Measurements from ENCODE around the gene DSCAML1. TPM values are rescaled to one million over a fixed set of nuclear protein-coding genes. Genes with fewer than 3 reads are reported as not detected.
"Not testable (repeated sequence)": the region's sequence is repeated elsewhere in the genome, so short reads cannot be mapped to it uniquely, and the experiment has no call there.

The DSCAML1 gene
- total and polyA plus RNA-seq, 2 of the 8 experiments (the other 6 are each of a cell fraction or from before 2014, with no cell fraction given): 0.19 to 0.24 TPM

DNA sequence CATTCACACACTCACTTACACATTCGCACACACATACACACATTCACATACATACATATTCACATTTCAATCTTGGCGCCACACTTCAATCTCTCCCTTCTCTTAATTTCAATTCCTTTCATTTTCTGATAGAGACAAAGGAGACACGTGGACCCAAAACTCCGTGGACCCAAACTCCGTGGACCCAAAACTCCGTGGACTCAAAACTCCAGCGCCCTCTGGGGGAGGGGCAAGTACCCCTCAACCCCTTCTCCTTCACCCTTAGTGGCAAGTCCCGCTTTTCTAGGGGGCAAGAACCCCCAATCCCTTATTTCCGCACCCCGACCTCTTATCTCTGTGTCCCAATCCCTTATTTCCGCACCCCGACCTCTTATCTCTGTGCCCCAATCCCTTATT, 13.0 kb upstream of the DSCAML1 start:
- H3K18ac ChIP-seq (ENCODE audit: extremely low read depth, low read length): not testable (repeated sequence)

More for the DNA sequence above, 13.0 kb upstream of the DSCAML1 start:
- H4K8ac ChIP-seq (ENCODE audit: extremely low read depth, insufficient read depth, low read length); H3K4me2 ChIP-seq (ENCODE audit: insufficient read depth in 1 of 2, low read depth in 2 of 2, low read length in 2 of 2); DNase-seq (ENCODE audit: low read depth in 1 of 2, low spot score in 2 of 2); H3K4ac ChIP-seq (replicated peaks; ENCODE audit: insufficient read length, low read depth, low read length); H3K4me3 ChIP-seq (ENCODE audit: extremely low read depth in 1 of 4, insufficient read depth in 2 of 4, low read depth in 3 of 4, low read length in 4 of 4); H3K27ac ChIP-seq (ENCODE audit: low read depth, low read length); H2BK12ac ChIP-seq (ENCODE audit: low read depth, low read length); H4K5ac ChIP-seq (ENCODE audit: insufficient read length, low read depth, low read length); H2BK20ac ChIP-seq (ENCODE audit: low read length); H3K4me1 ChIP-seq (replicated peaks in 1 of 4; ENCODE audit: control insufficient read depth in 3 of 4, insufficient read depth in 4 of 4, low read length in 3 of 4); H3K79me2 ChIP-seq (ENCODE audit: control insufficient read depth in 1 of 2, insufficient read depth in 2 of 2, low read length in 2 of 2); FAIRE-seq; H2BK15ac ChIP-seq (ENCODE audit: low read length); H3K56ac ChIP-seq (replicated peaks; ENCODE audit: insufficient read length, low read depth, low read length); H3K9ac ChIP-seq (replicated peaks in 1 of 4; ENCODE audit: extremely low read depth in 1 of 4, low read depth in 3 of 4, low read length in 3 of 4); H2BK5ac ChIP-seq (ENCODE audit: low read depth, low read length); H4K91ac ChIP-seq (replicated peaks; ENCODE audit: insufficient read length, low read length); H3K14ac ChIP-seq (ENCODE audit: insufficient read length); H4K20me1 ChIP-seq (replicated peaks in 1 of 2; ENCODE audit: control insufficient read depth in 1 of 2, insufficient read depth in 2 of 2, low read length in 2 of 2); H3K23me2 ChIP-seq (ENCODE audit: low read depth, low read length); H3K36me3 ChIP-seq (ENCODE audit: control insufficient read depth in 2 of 4, insufficient read depth in 4 of 4, low read length in 3 of 4); POLR2A ChIA-PET (ENCODE audit: partially characterized antibody); H2BK120ac ChIP-seq (replicated peaks; ENCODE audit: low read depth, low read length); H3K23ac ChIP-seq (ENCODE audit: insufficient read length); H3K9me3 ChIP-seq (ENCODE audit: insufficient read depth in 2 of 2, low read depth in 1 of 2, low read length in 1 of 2); H2AK5ac ChIP-seq (ENCODE audit: low read depth, low read length); H3K27me3 ChIP-seq (replicated peaks in 1 of 4; ENCODE audit: control insufficient read depth in 3 of 4, extremely low read depth in 1 of 4, insufficient read depth in 3 of 4, low read length in 3 of 4); H3K79me1 ChIP-seq (ENCODE audit: low read depth, low read length); H2AFZ ChIP-seq (ENCODE audit: low read length): not testable (repeated sequence)
- CTCF ChIA-PET (ENCODE audit: partially characterized antibody): interaction anchor here (0.7 to 7.8 kb wide), 26 partner anchors 9 to 390 kb away, joined by 3 to 163 read pairs (median 6); partner anchors contain the start of gene DSCAML1
- 84 to 100% methylated on average over 2 to 12 of the region's 12 CpGs for WGBS, 2 experiments (ENCODE audit: extremely low coverage in 1 of 2, insufficient coverage in 1 of 2, insufficient read length in 1 of 2, insufficient replicate concordance in 2 of 2, low coverage in 1 of 2, low lambda C conversion rate in 2 of 2, missing lambda C conversion rate in 1 of 2)
- TF ChIP-seq EGR1 (IDR thresholded peaks at IDR 0.05; ENCODE audit: borderline replicate concordance, low read depth, low read length): 0 out of 2 replicates have a peak, but pooled peaks have one; percentile 33

Data from H1 (cell line).